Large intestine (tissue), 3 donors: ENCODE measurements around the gene LIF. TPM values are rescaled to one million over a fixed set of nuclear protein-coding genes. Genes with fewer than 3 reads are reported as not detected.
A peak's percentile ranks its signal among the peaks of the same experiment; 100 is the strongest.

Experiments used
- DNase-seq, 2 donors: peaks; one replicate each; pipeline versions ENCODE4 v3.0.0 to v3.0.0-alpha.2; 2013
- H3K27ac ChIP-seq: one replicate; pipeline ENCODE4 v1.5.1; 2013; ENCODE audit warnings: low read length
- H3K27me3 ChIP-seq: 2 replicates; pipeline ENCODE4 v1.6.1; 2013; ENCODE audit warnings: low read length; ENCODE audit not compliant: control insufficient read depth, insufficient read depth
- H3K36me3 ChIP-seq: 2 replicates; pipeline ENCODE4 v1.6.1; 2013; ENCODE audit warnings: low read length; ENCODE audit not compliant: control insufficient read depth, insufficient read depth
- H3K4me1 ChIP-seq: one replicate; pipeline ENCODE4 v1.6.1; 2013; ENCODE audit warnings: low read length; ENCODE audit not compliant: control insufficient read depth, insufficient read depth
- H3K4me3 ChIP-seq: one replicate; pipeline ENCODE4 v1.5.1; 2013; ENCODE audit warnings: low read length
- H3K9me3 ChIP-seq: one replicate; pipeline ENCODE4 v1.6.1; 2013; ENCODE audit warnings: mild to moderate bottlenecking, low read depth, low read length, moderate library complexity; ENCODE audit not compliant: control insufficient read depth
- WGBS: methylation state at CpG from one replicate; pipeline ENCODE4 v1.1.5; 2013; ENCODE audit warnings: low lambda C conversion rate; ENCODE audit not compliant: insufficient coverage; 5-methylcytosine and 5-hydroxymethylcytosine counted together
- polyA plus RNA-seq: library from polyadenylated mRNA; unstranded; fragments of 120-200 nt; gene quantifications from one replicate; pipeline ENCODE4 v1.2.1, GENCODE V29; 2013

LIF gene
- polyA plus RNA-seq, 1 donor: 27.6 TPM

DNA sequence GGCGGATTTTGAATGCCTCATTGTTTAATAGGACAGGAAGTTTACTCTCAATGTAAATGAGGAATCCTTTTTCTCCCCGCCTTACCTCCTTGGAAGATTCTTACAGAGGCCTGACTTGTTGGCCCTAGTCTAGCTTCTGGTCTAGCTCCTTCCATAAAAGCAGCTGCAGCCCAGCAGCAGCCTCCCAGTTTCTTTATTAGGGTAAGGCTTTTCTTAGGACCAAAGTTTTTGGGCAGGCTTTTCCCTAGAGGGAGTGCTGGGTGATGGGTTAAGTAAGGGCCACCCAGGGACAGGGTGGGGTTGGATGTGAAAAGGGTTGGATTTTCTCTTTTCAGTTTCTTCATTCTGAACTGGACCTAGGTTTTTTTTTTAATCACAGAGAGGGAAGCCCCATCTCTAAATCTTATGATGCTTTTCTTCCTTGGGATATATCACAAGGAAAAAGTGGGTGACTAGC lies 49.7 kb downstream of the LIF start:
- Histone ChIP-seq H3K4me1 (peaks cover 17% of the 10 kb centered on the region), H3K27me3 (no peaks in the 10 kb centered on the region), H3K9me3 (no peaks in the 10 kb centered on the region), H3K27ac (peak overlapping the region; percentile 65), H3K4me3 (no peak overlapping the region), H3K36me3 (no peaks in the 10 kb centered on the region)
- DNase-seq: no peak
- no CpG with 5 or more reads among the region's 2 CpGs for WGBS

DNA sequence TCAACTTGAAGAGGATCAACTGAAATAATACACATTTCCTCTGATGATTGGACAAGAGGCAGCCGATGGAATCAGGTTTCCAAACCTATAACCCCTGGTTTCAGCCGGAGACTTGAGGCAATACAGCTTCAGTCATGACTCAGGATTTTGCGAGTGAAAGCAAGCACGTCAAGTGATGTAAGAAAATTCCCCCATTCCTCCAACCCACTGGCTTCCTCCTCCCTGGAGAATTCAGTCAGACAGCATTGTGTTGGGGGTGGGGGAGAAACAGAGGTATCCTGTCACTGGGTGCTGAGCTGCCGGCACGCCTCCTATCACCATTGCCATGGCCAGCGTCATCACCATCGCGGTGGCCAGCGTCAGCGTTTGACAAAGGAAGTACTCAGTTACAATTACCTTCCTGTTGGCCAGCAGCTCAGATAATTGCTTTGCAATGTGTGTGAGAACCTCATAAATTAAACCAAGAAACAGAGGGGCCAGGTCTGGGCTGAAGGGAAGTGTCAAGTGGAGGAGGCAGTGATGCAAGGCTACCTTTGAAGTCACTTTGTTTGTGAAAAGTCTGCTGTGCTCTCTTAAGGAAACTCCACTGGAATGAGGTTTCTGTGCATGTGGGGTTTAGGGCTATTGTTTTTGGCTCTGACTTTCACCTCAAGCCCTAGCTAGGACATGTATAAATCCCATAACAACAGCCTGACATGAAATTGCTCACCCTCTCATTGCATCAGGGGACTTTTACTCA lies 50.2 kb downstream of the LIF start:
- Histone ChIP-seq H3K27ac (peak overlapping the region; percentile 65), H3K27me3 (no peaks in the 10 kb centered on the region), H3K4me3 (no peak overlapping the region), H3K4me1 (peaks cover 17% of the 10 kb centered on the region), H3K36me3 (no peaks in the 10 kb centered on the region), H3K9me3 (no peaks in the 10 kb centered on the region)
- no CpG with 5 or more reads among the region's 11 CpGs for WGBS
- DNase-seq: peak; percentile 76 to 84

DNA sequence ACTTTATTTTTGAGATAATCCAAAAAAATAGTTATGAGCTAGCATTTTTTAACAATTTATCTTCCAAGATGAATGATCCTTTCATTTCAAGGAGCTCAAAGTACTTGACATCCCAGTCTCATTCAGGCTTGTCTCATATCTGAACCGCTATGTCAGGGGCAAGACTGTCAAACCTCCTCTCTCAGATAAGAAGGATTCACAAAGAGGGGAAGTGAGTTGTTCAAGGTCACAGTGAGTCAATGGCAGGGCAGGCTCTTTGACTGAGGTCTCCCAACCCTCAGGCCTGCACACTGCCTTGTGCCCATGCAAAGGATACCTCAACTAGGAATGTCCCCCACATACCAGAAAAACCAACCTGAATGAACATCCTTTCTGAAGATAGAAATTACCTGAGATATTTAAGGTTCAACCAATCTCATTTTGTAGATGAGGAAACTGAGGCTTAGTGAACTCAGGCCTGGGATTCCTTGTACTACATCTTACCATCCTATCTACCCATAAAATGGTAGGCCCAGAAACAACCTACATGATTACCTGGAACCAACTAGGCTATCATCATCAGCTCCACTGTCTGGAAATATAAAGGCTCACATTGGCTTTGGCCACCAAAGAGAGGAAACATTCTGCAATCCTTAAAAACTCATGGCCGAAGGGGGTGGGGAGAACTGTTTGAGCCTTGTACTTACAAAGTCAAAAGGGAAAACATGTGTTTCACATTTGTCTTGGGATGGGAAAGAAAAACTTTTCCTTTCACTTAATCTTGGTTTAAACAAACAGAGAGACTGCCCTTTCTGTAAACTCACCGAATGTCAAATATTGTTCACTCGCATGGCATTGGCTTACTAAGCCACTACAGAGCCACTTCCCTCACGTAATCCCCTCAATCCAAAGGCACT lies 51.1 kb downstream of the LIF start:
- peak overlapping the region; percentile 65 for H3K27ac ChIP-seq
- H3K4me3 ChIP-seq: no peak overlapping the region
- WGBS: 75% methylated on average over 1 of the region's 5 CpGs
- DNase-seq: no peak
- peaks cover 17% of the 10 kb centered on the region for H3K4me1 ChIP-seq
- no peaks in the 10 kb centered on the region for H3K9me3 ChIP-seq
- no peaks in the 10 kb centered on the region for H3K27me3 ChIP-seq
- H3K36me3 ChIP-seq: no peaks in the 10 kb centered on the region

DNA sequence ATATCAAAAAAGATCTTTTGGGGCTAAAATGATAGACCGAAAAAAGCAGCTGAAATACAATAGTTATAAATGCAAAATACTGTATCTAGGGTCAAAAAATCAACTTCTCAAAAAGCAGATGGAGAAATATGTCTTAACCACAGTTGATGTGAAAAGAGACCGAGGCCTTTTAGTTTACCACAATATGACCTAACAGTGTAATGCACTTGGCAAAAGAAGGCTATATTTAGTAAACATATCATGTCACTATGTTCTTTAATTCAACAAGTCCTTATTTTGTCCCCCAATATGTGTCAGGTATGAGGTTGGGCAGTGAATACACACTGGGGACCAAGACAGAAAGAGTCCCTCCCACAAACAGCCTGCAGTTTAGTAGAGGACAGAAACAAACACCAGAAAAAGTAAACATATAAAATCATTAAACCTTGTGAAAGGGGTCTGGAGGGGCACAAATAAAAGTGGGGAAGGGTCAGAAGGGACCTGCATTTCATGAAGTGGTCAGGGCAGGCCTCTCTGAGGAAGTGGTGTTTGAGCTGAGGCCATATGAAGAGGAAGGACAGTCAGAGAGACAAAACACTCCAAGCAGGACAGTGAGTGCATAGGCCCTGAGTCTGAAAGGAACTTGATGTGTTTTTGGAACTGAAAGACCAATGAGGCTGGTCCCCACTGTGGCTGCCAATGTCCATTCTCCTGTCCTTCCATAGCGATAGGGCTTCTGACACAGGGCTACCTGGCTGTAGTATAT lies 53.4 kb downstream of the LIF start:
- no peaks in the 10 kb centered on the region for H3K9me3 ChIP-seq
- no peak overlapping the region for H3K4me3 ChIP-seq
- H3K27ac ChIP-seq: no peak overlapping the region
- peaks cover 17% of the 10 kb centered on the region for H3K4me1 ChIP-seq
- no peak for DNase-seq
- no peaks in the 10 kb centered on the region for H3K27me3 ChIP-seq
- no peaks in the 10 kb centered on the region for H3K36me3 ChIP-seq
- 88% methylated on average over 1 of the region's 3 CpGs for WGBS

DNA sequence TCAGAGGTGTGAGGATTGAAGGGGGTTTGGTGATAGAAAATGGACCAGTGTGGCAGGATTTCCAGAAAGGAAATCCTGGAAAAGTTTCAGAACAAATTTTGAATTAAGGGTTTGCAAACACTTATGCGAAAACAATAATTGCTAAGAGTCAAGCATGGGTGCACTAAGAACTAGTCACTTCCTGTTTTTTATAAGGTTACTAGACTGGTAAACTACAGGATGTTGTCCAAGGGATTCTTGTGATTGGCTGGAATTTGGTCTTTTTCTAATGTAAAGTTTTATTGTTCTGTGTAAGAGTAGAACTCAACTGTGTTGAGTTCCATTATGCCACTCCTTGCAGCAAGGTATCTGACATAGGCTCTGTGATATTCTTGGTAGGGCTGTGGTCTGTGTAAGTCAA lies 54.1 kb downstream of the LIF start:
- Histone ChIP-seq H3K4me1 (peaks cover 17% of the 10 kb centered on the region), H3K4me3 (no peak overlapping the region), H3K9me3 (no peaks in the 10 kb centered on the region), H3K27ac (no peak overlapping the region), H3K36me3 (no peaks in the 10 kb centered on the region), H3K27me3 (no peaks in the 10 kb centered on the region)
- DNase-seq: no peak
- no CpG with 5 or more reads among the region's 1 CpG for WGBS

DNA sequence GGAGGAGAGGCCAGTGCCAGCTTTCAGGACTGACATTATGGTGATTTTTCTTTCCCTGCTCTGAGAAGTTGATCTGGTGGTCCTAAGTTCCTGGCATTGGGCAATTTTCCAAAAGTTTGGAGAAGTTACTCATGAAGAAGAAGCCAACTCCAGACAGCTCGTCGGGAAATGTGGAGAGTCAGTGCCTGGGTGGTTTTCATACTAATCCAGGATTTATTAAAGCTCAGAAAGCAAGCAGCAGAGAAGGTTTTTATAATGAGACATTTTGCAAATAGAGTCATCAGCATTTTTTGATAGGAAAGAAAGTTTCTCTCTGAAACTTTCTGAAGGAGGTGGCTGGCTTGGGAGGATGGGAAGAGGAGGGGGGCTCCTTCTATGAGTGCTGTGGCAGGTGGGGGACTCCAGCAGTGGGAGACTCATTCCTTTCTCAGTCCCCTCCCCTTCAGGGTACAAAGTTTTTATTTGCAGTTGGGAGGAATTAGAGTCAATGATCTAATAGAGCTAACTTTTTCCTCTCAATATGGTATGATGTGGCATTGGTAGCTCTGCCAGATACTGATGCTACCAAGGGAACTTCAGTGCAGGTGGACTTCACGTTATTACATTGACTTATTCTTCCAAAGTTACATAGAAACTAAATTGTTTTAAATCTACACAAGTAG lies 55.4 kb downstream of the LIF start:
- Histone ChIP-seq H3K9me3 (no peaks in the 10 kb centered on the region), H3K4me3 (no peak overlapping the region), H3K27ac (no peak overlapping the region), H3K27me3 (no peaks in the 10 kb centered on the region), H3K36me3 (no peaks in the 10 kb centered on the region), H3K4me1 (peaks cover 13% of the 10 kb centered on the region)
- DNase-seq: peak in 1 of 2 donors; percentile 36
- WGBS: no CpG with 5 or more reads among the region's 3 CpGs

DNA sequence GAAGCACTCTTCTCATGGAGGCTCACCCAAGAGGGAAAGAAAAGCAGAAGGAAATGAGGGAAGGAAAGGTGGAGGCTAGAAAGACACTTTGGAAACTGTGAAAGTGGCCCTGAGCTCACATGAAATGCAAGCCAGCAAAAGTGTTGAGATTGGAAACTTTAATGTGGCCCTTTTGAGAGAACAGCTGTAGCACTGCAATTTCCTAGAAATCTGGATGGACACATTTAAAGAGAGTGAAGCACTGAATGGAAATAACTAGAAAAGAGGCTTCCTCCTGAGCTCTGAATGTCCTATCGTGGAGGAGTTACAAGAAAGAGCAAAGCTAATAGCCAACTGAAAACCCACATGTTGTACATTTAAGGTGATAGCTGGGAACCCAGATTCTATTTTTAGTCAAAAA lies 56.0 kb downstream of the LIF start:
- H3K27ac ChIP-seq: no peak overlapping the region
- H3K27me3 ChIP-seq: no peaks in the 10 kb centered on the region

More for the DNA sequence above, 56.0 kb downstream of the LIF start:
- no peak overlapping the region for H3K4me3 ChIP-seq
- no peak for DNase-seq
- 100% methylated on average over 1 of the region's 1 CpG for WGBS
- no peaks in the 10 kb centered on the region for H3K36me3 ChIP-seq
- H3K4me1 ChIP-seq: peaks cover 8% of the 10 kb centered on the region
- H3K9me3 ChIP-seq: no peaks in the 10 kb centered on the region

Other genes starting within 250 kb of the LIF start
- not detected for gene HORMAD2, start 166.3 kb downstream of the LIF start, polyA plus RNA-seq
- 0.52 TPM for gene OSM, start 20.1 kb upstream of the LIF start, polyA plus RNA-seq
- gene CASTOR1, start 42.7 kb upstream of the LIF start, polyA plus RNA-seq: 7.0 TPM
- 16.9 TPM for gene TBC1D10A, start 80.2 kb upstream of the LIF start, polyA plus RNA-seq
- 87.1 TPM for gene SF3A1, start 110.1 kb upstream of the LIF start, polyA plus RNA-seq
- gene CCDC157, start 110.2 kb upstream of the LIF start, polyA plus RNA-seq: 3.1 TPM
- gene RNF215, start 140.7 kb upstream of the LIF start, polyA plus RNA-seq: 17.0 TPM
- 27.5 TPM for gene SEC14L2, start 150.3 kb upstream of the LIF start, polyA plus RNA-seq
- gene MTFP1, start 179.0 kb upstream of the LIF start, polyA plus RNA-seq: 9.9 TPM
- 0.06 TPM for gene SEC14L3, start 225.3 kb upstream of the LIF start, polyA plus RNA-seq